Measurements from ENCODE around the gene LRP2. TPM values are rescaled to one million over a fixed set of nuclear protein-coding genes. Genes with fewer than 3 reads are reported as not detected.
"Not testable (repeated sequence)": the region's sequence is repeated elsewhere in the genome, so short reads cannot be mapped to it uniquely, and the experiment has no call there.

Gene LRP2
- polyA plus RNA-seq, 3 donors, result 0.01 to 1.2 (median 0.48) TPM

GRCh38 chr2:169159686-169160085 lies 202.6 kb downstream of the LRP2 start:
- WGBS, 3 donors, result 58 to 65% (median 63%) methylated on average over 2 of the region's 2 CpGs
- no peak overlapping the region for H3K27ac ChIP-seq (ENCODE audit: low read depth, low read length)

- no peak overlapping the region for H3K27ac ChIP-seq (ENCODE audit: low read depth, low read length)
- WGBS, 3 donors, result 51 to 63% (median 60%) methylated on average over 1 of the region's 1 CpG
These were observed 203.5 kb downstream of the LRP2 start for GRCh38 chr2:169158874-169159273.

GRCh38 chr2:169146220-169146619 lies 216.1 kb downstream of the LRP2 start:
- H3K27ac ChIP-seq (ENCODE audit: low read depth, low read length), result no peak overlapping the region
- 84 to 86% (median 86%) methylated on average over 2 of the region's 2 CpGs for WGBS, 3 donors

DNA sequence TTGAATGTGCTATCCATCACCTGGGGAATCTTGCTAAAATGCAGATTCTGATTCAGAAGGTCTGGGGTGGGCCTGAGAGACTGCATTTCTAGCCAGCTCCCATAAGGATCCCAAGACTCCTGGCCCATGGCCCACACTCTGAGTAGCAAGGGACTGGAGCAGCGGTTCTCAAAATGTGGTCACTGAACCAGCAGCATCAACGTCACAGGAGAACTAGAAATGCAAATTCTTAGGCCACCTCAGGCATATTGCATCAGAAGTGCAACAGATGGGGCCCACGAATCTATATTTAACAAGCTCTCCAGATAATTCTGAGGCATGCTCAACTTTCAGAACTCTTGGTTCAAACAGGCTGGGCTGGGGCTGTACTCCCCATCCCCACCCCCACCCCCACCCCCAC lies 218.3 kb downstream of the LRP2 start:
- no peak overlapping the region for H3K27ac ChIP-seq (ENCODE audit: low read depth, low read length)
- 66 to 75% (median 70%) methylated on average over 3 of the region's 3 CpGs for WGBS, 3 donors

GRCh38 chr2:169141713-169142352 lies 220.5 kb downstream of the LRP2 start:
- WGBS, 3 donors, result 23 to 34% (median 24%) methylated on average over 10 of the region's 10 CpGs
- H3K27ac ChIP-seq (ENCODE audit: low read depth, low read length), result no peak overlapping the region

GRCh38 chr2:169139993-169140767 lies 222.2 kb downstream of the LRP2 start:
- H3K27ac ChIP-seq (ENCODE audit: low read depth, low read length), result no peak overlapping the region
- WGBS, 3 donors, result 57 to 85% (median 65%) methylated on average over 8 of the region's 8 CpGs

- no peak overlapping the region for H3K27ac ChIP-seq (ENCODE audit: low read depth, low read length)
- WGBS, 3 donors, result 82 to 87% (median 87%) methylated on average over 7 of the region's 7 CpGs
These were observed 223.2 kb downstream of the LRP2 start for GRCh38 chr2:169139145-169139544.

- WGBS, 3 donors, result 51 to 75% (median 53%) methylated on average over 2 of the region's 2 CpGs
- H3K27ac ChIP-seq (ENCODE audit: low read depth, low read length), result no peak overlapping the region
These were observed 224.4 kb downstream of the LRP2 start for GRCh38 chr2:169137924-169138323.

DNA sequence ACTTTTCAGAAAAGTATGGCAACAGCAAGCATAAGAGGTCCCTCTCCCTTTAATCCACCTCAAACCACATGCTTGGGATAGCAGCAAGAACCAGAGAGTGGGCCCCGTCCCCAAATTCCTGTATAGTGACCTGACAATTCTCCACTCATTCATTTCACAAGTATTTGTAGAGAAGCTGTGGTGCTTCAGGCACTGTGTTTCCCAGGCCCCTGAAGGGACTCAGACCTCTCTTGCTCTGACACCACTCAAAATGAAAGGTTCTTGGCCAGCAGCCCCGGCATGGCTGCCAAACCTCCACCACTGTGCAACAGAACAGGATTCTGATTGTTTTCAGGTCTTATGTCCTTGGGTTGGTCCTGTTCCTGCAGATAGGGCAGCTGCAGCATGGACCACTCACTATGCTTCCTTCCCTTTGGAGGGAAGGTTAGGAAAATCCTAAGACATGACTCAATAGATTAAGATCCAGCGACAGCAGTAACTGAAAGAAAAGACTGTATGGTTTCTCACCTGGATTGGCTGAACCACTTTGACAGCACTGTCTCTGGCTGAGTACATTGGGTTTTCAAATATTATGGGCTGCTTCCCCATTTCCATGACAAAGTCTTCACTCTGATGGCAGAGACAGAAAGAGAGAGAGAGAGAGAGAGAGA lies 225.3 kb downstream of the LRP2 start:
- 69 to 75% (median 70%) methylated on average over 3 of the region's 3 CpGs for WGBS, 3 donors

DNA sequence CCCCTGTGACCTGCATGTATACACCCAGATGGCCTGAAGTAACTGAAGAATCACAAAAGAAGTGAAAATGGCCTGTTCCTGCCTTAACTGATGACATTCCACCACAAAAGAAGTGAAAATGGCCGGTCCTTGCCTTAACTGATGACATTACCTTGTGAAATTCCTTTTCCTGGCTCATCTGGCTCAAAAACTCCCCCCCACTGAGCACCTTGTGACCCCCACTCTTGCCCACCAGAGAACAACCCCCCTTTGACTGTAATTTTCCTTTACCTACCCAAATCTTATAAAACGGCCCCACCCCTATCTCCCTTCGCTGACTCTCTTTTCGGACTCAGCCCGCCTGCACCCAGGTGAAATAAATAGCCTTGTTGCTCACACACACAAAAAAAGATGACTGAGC lies 225.9 kb downstream of the LRP2 start:
- not testable (repeated sequence) for H3K27ac ChIP-seq (ENCODE audit: low read depth, low read length)
- 91 to 93% (median 92%) methylated on average over 4 to 5 of the region's 5 CpGs for WGBS, 3 donors

More for the DNA sequence above, 225.3 kb downstream of the LRP2 start:
- H3K27ac ChIP-seq (ENCODE audit: low read depth, low read length), result no peak overlapping the region

DNA sequence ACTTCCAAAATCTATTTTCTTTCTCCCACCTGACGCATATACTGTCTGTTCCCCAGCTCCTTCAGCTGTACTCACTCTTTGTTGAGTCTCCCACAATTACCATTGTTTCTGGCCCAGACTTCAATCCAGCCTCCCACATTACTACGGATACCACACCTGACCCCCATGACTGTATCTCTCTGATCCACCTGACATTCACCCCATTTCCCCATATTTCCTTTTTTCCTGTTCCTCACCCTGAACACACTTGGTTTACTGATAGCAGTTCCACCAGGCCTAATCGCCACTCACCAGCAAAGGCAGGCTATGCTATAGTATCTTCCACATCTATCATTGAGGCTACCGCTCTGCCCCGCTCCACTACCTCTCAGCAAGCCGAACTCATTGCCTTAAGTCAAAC lies 228.1 kb downstream of the LRP2 start:
- H3K27ac ChIP-seq (ENCODE audit: low read depth, low read length), result not testable (repeated sequence)
- WGBS, 3 donors, result 75 to 83% (median 82%) methylated on average over 6 of the region's 6 CpGs

- H3K27ac ChIP-seq (ENCODE audit: low read depth, low read length), result no peak overlapping the region
- WGBS, 3 donors, result 33 to 35% (median 34%) methylated on average over 9 of the region's 9 CpGs
These were observed 230.5 kb downstream of the LRP2 start for GRCh38 chr2:169131587-169132512.

DNA sequence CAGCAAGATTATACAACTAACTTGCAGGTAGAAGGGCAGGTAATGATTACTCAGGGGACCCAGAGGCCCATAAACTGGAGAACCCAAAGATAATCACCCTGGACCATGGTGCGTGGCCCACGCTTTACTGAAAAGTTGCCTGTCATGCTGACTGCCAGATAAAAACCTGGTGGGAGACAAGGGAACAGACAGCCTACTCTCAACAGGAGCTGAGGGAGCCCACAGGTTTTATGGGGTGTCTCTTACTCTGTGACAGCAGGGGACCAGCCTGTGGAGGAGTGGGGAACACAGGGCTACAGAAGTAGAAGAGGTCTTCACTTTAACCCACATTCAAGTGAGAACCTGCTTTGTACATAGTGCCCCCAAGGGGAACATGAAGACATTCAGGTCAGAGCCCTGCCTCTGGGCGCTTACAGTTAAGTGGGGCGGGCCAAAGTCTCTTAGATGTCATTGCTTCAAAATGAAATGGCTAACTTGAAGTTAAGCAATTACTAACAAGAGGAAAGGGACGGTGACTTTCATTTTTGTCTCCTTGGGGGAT lies 232.6 kb downstream of the LRP2 start:
- 89 to 92% (median 92%) methylated on average over 5 of the region's 5 CpGs for WGBS, 3 donors
- no peak overlapping the region for H3K27ac ChIP-seq (ENCODE audit: low read depth, low read length)

DNA sequence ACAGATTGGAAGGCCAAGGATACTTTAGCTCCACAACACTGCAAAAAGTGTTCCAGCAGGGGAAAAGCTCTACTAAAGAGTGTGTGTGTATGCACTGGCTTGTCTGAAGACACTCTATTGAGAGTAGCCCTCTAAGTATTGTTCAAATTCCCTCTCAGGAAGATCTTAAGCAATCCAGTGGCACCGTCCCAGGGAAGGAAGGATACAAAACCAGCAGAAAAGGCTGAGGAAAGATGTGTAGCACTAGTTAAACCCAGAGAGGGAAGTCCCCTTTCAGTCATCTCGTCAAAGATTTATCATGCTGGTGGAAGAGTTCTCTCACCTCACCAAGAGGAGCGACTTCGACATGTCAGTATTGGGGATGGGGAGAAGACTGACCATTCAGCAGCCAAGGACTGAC lies 242.5 kb downstream of the LRP2 start:
- H3K27ac ChIP-seq (ENCODE audit: low read depth, low read length), result no peak overlapping the region
- 74 to 90% (median 79%) methylated on average over 4 of the region's 4 CpGs for WGBS, 3 donors

GRCh38 chr2:169119123-169119760 lies 243.1 kb downstream of the LRP2 start:
- WGBS, 3 donors, result 64 to 68% (median 67%) methylated on average over 4 of the region's 4 CpGs
- H3K27ac ChIP-seq (ENCODE audit: low read depth, low read length), result no peak overlapping the region

DNA sequence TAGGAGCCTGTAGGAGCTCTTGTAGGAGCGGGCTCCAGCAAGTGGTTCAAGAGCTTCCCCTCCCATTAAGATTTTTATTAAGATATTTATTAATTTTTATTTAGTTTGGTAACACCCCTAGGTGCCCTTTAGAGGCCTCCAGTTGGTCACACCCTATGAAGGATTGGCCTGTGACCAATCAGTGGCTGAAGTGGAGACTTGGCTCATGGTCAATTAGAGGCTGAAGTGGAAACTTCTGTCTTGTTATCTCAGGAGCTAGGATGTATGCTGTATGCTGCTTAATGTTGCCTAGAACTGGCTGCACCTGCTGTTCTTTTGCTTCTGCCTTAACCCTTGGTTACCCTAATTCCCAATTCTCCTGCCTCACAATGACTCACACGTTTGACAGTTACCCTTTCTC lies 244.3 kb downstream of the LRP2 start:
- no peak overlapping the region for H3K27ac ChIP-seq (ENCODE audit: low read depth, low read length)
- 76 to 85% (median 79%) methylated on average over 2 of the region's 2 CpGs for WGBS, 3 donors

- H3K27ac ChIP-seq (ENCODE audit: low read depth, low read length), result no peak overlapping the region
These were observed 245.3 kb downstream of the LRP2 start for GRCh38 chr2:169116993-169117392.

- WGBS, 3 donors, result 34 to 43% (median 40%) methylated on average over 2 of the region's 2 CpGs
- H3K27ac ChIP-seq (ENCODE audit: low read depth, low read length), result no peak overlapping the region
These were observed 246.0 kb downstream of the LRP2 start for GRCh38 chr2:169116327-169116726.
